K562 (cell line): ENCODE results near the gene METTL24. TPM values are rescaled to one million over a fixed set of nuclear protein-coding genes. Genes with fewer than 3 reads are reported as not detected.
"Not testable (repeated sequence)": the region's sequence is repeated elsewhere in the genome, so short reads cannot be mapped to it uniquely, and the experiment has no call there.

Experiments
- ATAC-seq: fragments of 200-7000 bp; cut with Tn5 transposase; 3 replicates; pipeline ENCODE4 v1.9.1; 2020; ENCODE audit warnings: moderate library complexity
- BruUV-seq: library from RNA; stranded (reverse); fragments of 400-500 nt; replicated peaks from 2 replicates; lab custom pipeline; 2021; lab: Mats Ljungman, UMichigan
- CTCF ChIA-PET: fragments of 300-600 bp; formaldehyde crosslinking; extraction: SDS; loops from one replicate; lab custom pipeline; 2021; ENCODE audit warnings: low intra/inter-chr PET ratio; lab: Yijun Ruan, JAX
- POLR2A ChIA-PET: fragments of 300-600, 350-650 bp; sonication (Branson Sonifier 250); formaldehyde crosslinking; extraction: SDS; loops from one replicate; lab custom pipeline; 2021; ENCODE audit warnings: antibody characterized with exemption, inconsistent platforms; lab: Yijun Ruan, JAX
- DNase-seq, 4 experiments: peaks; one replicate each; pipeline versions ENCODE4 v3.0.0 to v3.0.0-alpha.2; 2011 to 2018; ENCODE audit warnings: low spot score in 3 of 4, mixed read lengths in 3 of 4; ENCODE audit errors: extremely low read depth in 1 of 4
- FAIRE-seq: peaks from 2 replicates; lab custom pipeline; 2011; peaks lifted over from hg19 to GRCh38; lab: Jason Lieb, UNC
- H2AFZ ChIP-seq: 2 replicates; pipeline ENCODE4 v1.6.0; 2011; ENCODE audit warnings: low read depth, low read length, control low read depth, inconsistent platforms
- H3K27ac ChIP-seq: fragments of 200-600 bp; 3 replicates; pipeline ENCODE4 v1.8.0; 2011; ENCODE audit warnings: low read depth, mild to moderate bottlenecking, control low read depth, inconsistent platforms, low read length, moderate library complexity, mixed read lengths; ENCODE audit errors: extremely low read depth
- H3K27me3 ChIP-seq, 2 experiments: fragments of 300-600 bp in 1 of 2; 2 replicates in 1 of 2; 3 replicates in 1 of 2; pipeline versions ENCODE4 v1.6.0 to v1.8.0; 2011; ENCODE audit warnings: inconsistent platforms in 2 of 2, low read length in 2 of 2, mild to moderate bottlenecking in 1 of 2, mixed read lengths in 1 of 2, moderate library complexity in 1 of 2; ENCODE audit not compliant: control insufficient read depth in 2 of 2, insufficient read depth in 2 of 2
- H3K36me3 ChIP-seq: fragments of 300-600 bp; 3 replicates; pipeline ENCODE4 v1.8.0; 2011; ENCODE audit warnings: mild to moderate bottlenecking, low read length, inconsistent platforms; ENCODE audit not compliant: control insufficient read depth, insufficient read depth
- H3K4me1 ChIP-seq, 2 experiments: fragments of 200-600 bp in 1 of 2; replicated peaks in 1 of 2; 2 replicates in 1 of 2; 3 replicates in 1 of 2; pipeline versions ENCODE4 v1.5.1 to v1.8.0; 2011; ENCODE audit warnings: inconsistent platforms in 2 of 2, low read length in 2 of 2, mild to moderate bottlenecking in 1 of 2, mixed read lengths in 1 of 2, moderate library complexity in 1 of 2; ENCODE audit not compliant: control insufficient read depth in 2 of 2, insufficient read depth in 2 of 2
- H3K4me2 ChIP-seq: 2 replicates; pipeline ENCODE4 v1.6.1; 2011; ENCODE audit warnings: low read length, control low read depth, inconsistent platforms, mixed read lengths; ENCODE audit not compliant: insufficient read depth
- H3K4me3 ChIP-seq: fragments of 200-600 bp; sonication (generic), shearing (Covaris generic); 2 replicates; pipeline ENCODE4 v1.5.1; 2016; ENCODE audit warnings: control low read depth, inconsistent platforms
- H3K79me2 ChIP-seq: fragments of 200-600 bp; 3 replicates; pipeline ENCODE4 v1.8.0; 2011; ENCODE audit warnings: low read length, inconsistent platforms; ENCODE audit not compliant: control insufficient read depth, insufficient read depth
- H3K9ac ChIP-seq, 2 experiments: 2 replicates each; pipeline versions ENCODE4 v1.6.0 to v1.6.1; 2011; ENCODE audit warnings: low read depth in 2 of 2, low read length in 2 of 2, control low read depth in 1 of 2, inconsistent platforms in 1 of 2, mild to moderate bottlenecking in 1 of 2, mixed read lengths in 1 of 2; ENCODE audit not compliant: insufficient read depth in 1 of 2
- H3K9me1 ChIP-seq: one replicate; pipeline ENCODE4 v1.6.0; 2011; ENCODE audit warnings: inconsistent platforms, mild to moderate bottlenecking, low read length, moderate library complexity; ENCODE audit not compliant: control insufficient read depth, insufficient read depth
- H3K9me3 ChIP-seq: replicated peaks from 2 replicates; pipeline ENCODE4 v1.5.1; 2011; ENCODE audit warnings: low read depth, low read length, inconsistent platforms; ENCODE audit not compliant: control insufficient read depth, insufficient read depth
- H4K20me1 ChIP-seq: replicated peaks from 2 replicates; pipeline ENCODE4 v1.6.1; 2011; ENCODE audit warnings: low read length, inconsistent platforms, mixed read lengths; ENCODE audit not compliant: control insufficient read depth, insufficient read depth
- CBFA2T3 ChIP-seq: fragments of 450-650 bp; IDR thresholded peaks from 2 replicates; pipeline ENCODE4 v1.6.1; 2017
- FOSL1 ChIP-seq: fragments of 200-800 bp; sonication (Bioruptor generic); conservative IDR thresholded peaks from 2 replicates; pipeline ENCODE4 v1.6.1; 2016; ENCODE audit warnings: missing genetic modification characterization, missing compliant biosample characterization
- HNRNPK ChIP-seq: fragments of 200-400 bp; formaldehyde crosslinking; IDR thresholded peaks from one replicate; pipeline ENCODE4 v1.6.1; 2018; ENCODE audit warnings: mild to moderate bottlenecking, low read depth, low read length; ENCODE audit not compliant: poor library complexity, severe bottlenecking
- KAT7 ChIP-seq: sonication (generic); formaldehyde crosslinking; IDR thresholded peaks from 2 replicates; pipeline ENCODE4 v1.8.0; 2022; ENCODE audit warnings: missing genetic modification reagents, mild to moderate bottlenecking, borderline replicate concordance
- PCBP1 ChIP-seq: fragments of 200-400 bp; formaldehyde crosslinking; IDR thresholded peaks from 2 replicates; pipeline ENCODE4 v1.6.1; 2018; ENCODE audit warnings: mild to moderate bottlenecking, low read depth, low read length; ENCODE audit not compliant: poor library complexity, severe bottlenecking
- SETDB1 ChIP-seq: IDR thresholded peaks from one replicate; pipeline ENCODE4 v1.6.1; 2012; ENCODE audit warnings: low read length, control low read depth, inconsistent platforms
- SNAPC5 ChIP-seq: fragments of 250-450 bp; sonication (Bioruptor Pico); IDR thresholded peaks from 2 replicates; pipeline ENCODE4 v1.8.0; 2021; ENCODE audit warnings: moderate library complexity, mild to moderate bottlenecking, inconsistent platforms
- TEAD4 ChIP-seq, 2 experiments: sonication (generic) in 1 of 2; formaldehyde crosslinking in 1 of 2; IDR thresholded peaks; 2 replicates each; pipeline versions ENCODE4 v1.6.1 to v1.8.0; 2012 to 2022; ENCODE audit warnings: borderline replicate concordance in 1 of 2, inconsistent platforms in 1 of 2, low read length in 1 of 2, mild to moderate bottlenecking in 1 of 2, missing genetic modification reagents in 1 of 2
- ZNF232 ChIP-seq: sonication (generic); formaldehyde crosslinking; IDR thresholded peaks from 2 replicates; pipeline ENCODE4 v1.8.0; 2022; ENCODE audit warnings: mild to moderate bottlenecking, missing genetic modification reagents
- ZNF280A ChIP-seq: fragments of 450-650 bp; IDR thresholded peaks from 2 replicates; pipeline ENCODE4 v1.6.1; 2018; ENCODE audit warnings: mild to moderate bottlenecking, low read depth; ENCODE audit not compliant: partially characterized antibody
- ZNF785 ChIP-seq: fragments of 250-450 bp; sonication (Bioruptor Pico); IDR thresholded peaks from 2 replicates; pipeline ENCODE4 v1.4.0; 2020; ENCODE audit warnings: mild to moderate bottlenecking
- WGBS: fragments of 100-300 bp; shearing (Covaris generic); methylation state at CpG from one replicate; pipeline ENCODE4 v1.1.6; 2016; ENCODE audit warnings: low coverage, mixed read lengths; ENCODE audit not compliant: insufficient coverage; ENCODE audit errors: missing lambda C conversion rate; 5-methylcytosine and 5-hydroxymethylcytosine counted together
- in situ Hi-C: fragments of 300-500 bp; cut with MboI; formaldehyde crosslinking; loops from 4 replicates; pipeline ENCODE4 v1.15.0; 2018; ENCODE audit warnings: inconsistent platforms, mixed read lengths
- intact Hi-C: fragments of 100-400 bp; cut with micrococcal nuclease; formaldehyde crosslinking; loops from 2 replicates; pipeline ENCODE4 v1.14.2; 2022
- polyA plus RNA-seq, 8 experiments: library from polyadenylated mRNA; depleted of rRNA in 4 of 8; stranded (reverse) in 5 of 8; unstranded in 3 of 8; fragments of >200 nt; fragmentation: Nextera tagmentation in 2 of 8; fragmentation: Illumina TruSeq in 1 of 8; extraction: Ambion mirVana in 2 of 8; extraction: Trizol in 1 of 8; gene quantifications; 2 replicates each; pipeline versions ENCODE4 v1.2.1 to v1.2.3, GENCODE V29; 2011 to 2014; ENCODE audit warnings: inconsistent platforms in 1 of 8, missing spikeins in 1 of 8
- total RNA-seq, 7 experiments: library from RNA; depleted of rRNA in 6 of 7; stranded (reverse); fragments of >200 nt in 6 of 7; fragmentation: Illumina TruSeq in 2 of 7; extraction: Trizol in 2 of 7; gene quantifications; 2 replicates each; pipeline versions ENCODE4 v1.2.1 to v1.2.3, GENCODE V29; 2011 to 2021; ENCODE audit warnings: low replicate concordance in 1 of 7

The METTL24 gene
- total and polyA plus RNA-seq, 9 of the 15 experiments (the other 6 are each of a cell fraction or from before 2014, with no cell fraction given), result not detected

GRCh38 chr6:110244621-110245020, 113.5 kb downstream of the METTL24 start:
- H3K4me2 ChIP-seq, H3K9me1 ChIP-seq, intact Hi-C loops, H3K9me3 ChIP-seq, H3K79me2 ChIP-seq, BruUV-seq, H3K4me3 ChIP-seq, H3K27ac ChIP-seq, FAIRE-seq, H3K9ac ChIP-seq, DNase-seq, H3K36me3 ChIP-seq, in situ Hi-C loops, H3K4me1 ChIP-seq, H4K20me1 ChIP-seq, H2AFZ ChIP-seq, CTCF ChIA-PET, H3K27me3 ChIP-seq, POLR2A ChIA-PET, ATAC-seq: not testable (repeated sequence)
- 15% methylated on average over 3 of the region's 3 CpGs for WGBS

- no TSS peak for BruUV-seq
- intact Hi-C loops (no loop called here), in situ Hi-C loops (no loop called here)
- FAIRE-seq, result no peak
- Histone ChIP-seq H3K9me3 (no peaks in the 10 kb centered on the region), H3K4me1 (no peaks in the 10 kb centered on the region; a peak in 1 of 5 replicates), H3K27me3 (no peaks in the 10 kb centered on the region), H3K79me2 (no peaks in the 10 kb centered on the region), H3K4me2 (peak overlapping the region; percentile 21; the same call in 1 of the 2 replicates), H3K4me3 (no peak overlapping the region), H3K9ac (no peak overlapping the region), H3K9me1 (no peaks in the 10 kb centered on the region), H3K36me3 (no peaks in the 10 kb centered on the region), H3K27ac (no peak overlapping the region), H2AFZ (no peak overlapping the region), H4K20me1 (no peaks in the 10 kb centered on the region)
- WGBS, result 6% methylated on average over 1 of the region's 1 CpG
- peak in 2 of 4 experiments; percentile 7 to 9 for DNase-seq
- POLR2A ChIA-PET, result interaction anchor here (0.6 to 1.0 kb wide), 2 partner anchors 25 to 711 kb away, joined by 3 read pairs; no protein-coding TSS in a partner anchor
- CTCF ChIA-PET, result no interaction called here
- ATAC-seq, result peak; percentile 64
- TF ChIP-seq PCBP1 (no peak), CBFA2T3 (peak; percentile 78), ZNF785 (CRISPR knock-in tag) (no peak), ZNF280A (no peak), SETDB1 (no peak), KAT7 (CRISPR knock-in tag) (no peak), HNRNPK (no peak), ZNF232 (CRISPR knock-in tag) (no peak), TEAD4 (IDR thresholded peaks at IDR 0.05; ENCODE audit: low read length) (peak; percentile 83), TEAD4 (CRISPR knock-in tag; IDR thresholded peaks at IDR 0.05; ENCODE audit: borderline replicate concordance) (no peak), FOSL1 (tag) (no peak), SNAPC5 (CRISPR knock-in tag) (no peak)
These were observed 118.4 kb downstream of the METTL24 start for GRCh38 chr6:110239526-110240274.
